Measurements from ENCODE around the gene ALOX12. TPM values are rescaled to one million over a fixed set of nuclear protein-coding genes. Genes with fewer than 3 reads are reported as not detected.

ALOX12 gene
- total RNA-seq, 1 donor from 2014 or later, result not detected

- Mint-ChIP-seq H3K4me1 (ENCODE audit: low read depth) (no peaks in the 10 kb centered on the region), H3K36me3 (ENCODE audit: insufficient read depth) (no peaks in the 10 kb centered on the region), H3K9me3 (ENCODE audit: low read depth) (no peaks in the 10 kb centered on the region), H3K27ac (no peak overlapping the region), H3K27me3 (peaks cover 6% of the 10 kb centered on the region), H3K4me3 (ENCODE audit: low read depth) (no peak overlapping the region)
- TF ChIP-seq, protein P1, sequence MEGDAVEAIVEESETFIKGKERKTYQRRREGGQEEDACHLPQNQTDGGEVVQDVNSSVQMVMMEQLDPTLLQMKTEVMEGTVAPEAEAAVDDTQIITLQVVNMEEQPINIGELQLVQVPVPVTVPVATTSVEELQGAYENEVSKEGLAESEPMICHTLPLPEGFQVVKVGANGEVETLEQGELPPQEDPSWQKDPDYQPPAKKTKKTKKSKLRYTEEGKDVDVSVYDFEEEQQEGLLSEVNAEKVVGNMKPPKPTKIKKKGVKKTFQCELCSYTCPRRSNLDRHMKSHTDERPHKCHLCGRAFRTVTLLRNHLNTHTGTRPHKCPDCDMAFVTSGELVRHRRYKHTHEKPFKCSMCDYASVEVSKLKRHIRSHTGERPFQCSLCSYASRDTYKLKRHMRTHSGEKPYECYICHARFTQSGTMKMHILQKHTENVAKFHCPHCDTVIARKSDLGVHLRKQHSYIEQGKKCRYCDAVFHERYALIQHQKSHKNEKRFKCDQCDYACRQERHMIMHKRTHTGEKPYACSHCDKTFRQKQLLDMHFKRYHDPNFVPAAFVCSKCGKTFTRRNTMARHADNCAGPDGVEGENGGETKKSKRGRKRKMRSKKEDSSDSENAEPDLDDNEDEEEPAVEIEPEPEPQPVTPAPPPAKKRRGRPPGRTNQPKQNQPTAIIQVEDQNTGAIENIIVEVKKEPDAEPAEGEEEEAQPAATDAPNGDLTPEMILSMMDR (IDR thresholded peaks at IDR 0.05; ENCODE audit: unreplicated experiment), result no peak
- DNase-seq (ENCODE audit: low spot score, unreplicated experiment), result no peak
Measured at GRCh38 chr17:7056386-7056785, 60.5 kb downstream of the ALOX12 start.

DNA sequence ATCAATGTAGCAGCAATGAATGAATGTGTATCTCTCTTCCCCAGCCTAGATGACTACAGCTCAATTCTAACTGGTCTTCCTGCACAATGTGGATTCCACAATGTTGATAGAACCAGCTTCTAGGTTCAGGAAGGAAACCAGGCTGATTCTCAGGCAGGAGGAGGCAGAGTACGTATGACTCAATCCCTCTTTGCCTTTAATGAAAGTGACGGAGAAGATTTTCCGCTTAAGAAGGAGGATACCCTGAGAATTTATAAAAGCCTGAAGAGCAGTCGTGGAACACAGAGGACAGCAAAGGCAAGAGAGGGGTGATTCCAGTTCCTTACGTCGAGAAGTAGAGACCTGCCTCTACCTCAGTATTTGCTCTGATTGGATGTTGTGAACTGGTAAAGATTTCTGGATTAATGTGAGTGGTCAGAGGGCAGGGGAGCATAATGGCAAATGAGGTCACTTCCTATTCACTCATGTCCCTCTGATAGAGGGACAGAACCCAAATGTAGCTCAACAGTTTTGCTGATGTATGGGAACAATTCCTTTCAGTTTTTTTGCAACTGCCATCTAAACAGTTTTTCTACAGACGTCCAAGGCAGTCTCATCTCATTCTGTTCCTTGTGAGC lies 63.1 kb downstream of the ALOX12 start:
- Mint-ChIP-seq H3K4me1 (ENCODE audit: low read depth) (no peaks in the 10 kb centered on the region), H3K27ac (no peak overlapping the region), H3K36me3 (ENCODE audit: insufficient read depth) (no peaks in the 10 kb centered on the region), H3K27me3 (peaks cover 10% of the 10 kb centered on the region), H3K4me3 (ENCODE audit: low read depth) (no peak overlapping the region), H3K9me3 (ENCODE audit: low read depth) (no peaks in the 10 kb centered on the region)
- DNase-seq (ENCODE audit: low spot score, unreplicated experiment), result no peak
- TF ChIP-seq, protein P1 (IDR thresholded peaks at IDR 0.05; ENCODE audit: unreplicated experiment), result no peak

Other genes with a start within 250 kb of the ALOX12 start
- not detected in 2 replicates for gene XAF1, start 240.0 kb upstream of the ALOX12 start, total RNA-seq
- not detected in 2 replicates for gene FBXO39, start 219.8 kb upstream of the ALOX12 start, total RNA-seq
- not detected in 2 replicates for gene TEKT1, start 164.3 kb upstream of the ALOX12 start, total RNA-seq
- gene RNASEK, start 16.6 kb downstream of the ALOX12 start, total RNA-seq, result 168 and 178 TPM in 2 replicates
- gene BCL6B, start 27.0 kb downstream of the ALOX12 start, total RNA-seq, result 0.09 TPM in 1 of 2 replicates, not detected in the other
- 19.6 and 20.3 TPM in 2 replicates for gene SLC16A13, start 40.0 kb downstream of the ALOX12 start, total RNA-seq
- 0.84 and 1.4 TPM in 2 replicates for gene SLC16A11, start 48.0 kb downstream of the ALOX12 start, total RNA-seq
- gene CLEC10A, start 84.2 kb downstream of the ALOX12 start, total RNA-seq, result not detected in 2 replicates
- gene ASGR2, start 118.8 kb downstream of the ALOX12 start, total RNA-seq, result 2.7 and 3.0 TPM in 2 replicates
- gene ASGR1, start 183.3 kb downstream of the ALOX12 start, total RNA-seq, result 10.6 and 11.1 TPM in 2 replicates
- 46.3 and 48.6 TPM in 2 replicates for gene DLG4, start 223.8 kb downstream of the ALOX12 start, total RNA-seq
- 653 and 693 TPM in 2 replicates for gene ACADVL, start 223.9 kb downstream of the ALOX12 start, total RNA-seq
- 104 TPM in 2 replicates for gene DVL2, start 238.5 kb downstream of the ALOX12 start, total RNA-seq
- 66.9 and 73.7 TPM in 2 replicates for gene PHF23, start 243.4 kb downstream of the ALOX12 start, total RNA-seq
- 447 and 466 TPM in 2 replicates for gene GABARAP, start 246.4 kb downstream of the ALOX12 start, total RNA-seq